A673 (cell line): ENCODE measurements around the gene ANKUB1.

ENCODE experiments used
- CTCF ChIP-seq: fragments of 300-800, 200-600 bp; sonication (generic); conservative IDR thresholded peaks from 2 replicates; pipeline ENCODE4 v1.5.1; 2017; ENCODE audit warnings: low read depth, mild to moderate bottlenecking, antibody characterized with exemption, low read length, moderate library complexity, mixed read lengths
- EZH2 ChIP-seq: fragments of 200-600 bp; sonication (generic); IDR thresholded peaks from 2 replicates; pipeline ENCODE4 v1.6.1; 2017; ENCODE audit warnings: borderline replicate concordance, low read depth, mild to moderate bottlenecking, mixed read lengths, antibody characterized with exemption, low read length; ENCODE audit not compliant: poor library complexity, severe bottlenecking

- TF ChIP-seq CTCF (no peak), EZH2 (no peak)
Observed at GRCh38 chr3:149812606-149813366, 20.4 kb upstream of the ANKUB1 start, which contains the start of gene RNF13.
